NCI-H748 (cell line): ENCODE data around the gene CHCHD6.

Experiments
- DNase-seq: peaks from one replicate; lab custom pipeline; 2025; ENCODE audit not compliant: unreplicated experiment; lab: John Stamatoyannopoulos, UW

Gene CHCHD6, protein sequence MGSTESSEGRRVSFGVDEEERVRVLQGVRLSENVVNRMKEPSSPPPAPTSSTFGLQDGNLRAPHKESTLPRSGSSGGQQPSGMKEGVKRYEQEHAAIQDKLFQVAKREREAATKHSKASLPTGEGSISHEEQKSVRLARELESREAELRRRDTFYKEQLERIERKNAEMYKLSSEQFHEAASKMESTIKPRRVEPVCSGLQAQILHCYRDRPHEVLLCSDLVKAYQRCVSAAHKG

DNA sequence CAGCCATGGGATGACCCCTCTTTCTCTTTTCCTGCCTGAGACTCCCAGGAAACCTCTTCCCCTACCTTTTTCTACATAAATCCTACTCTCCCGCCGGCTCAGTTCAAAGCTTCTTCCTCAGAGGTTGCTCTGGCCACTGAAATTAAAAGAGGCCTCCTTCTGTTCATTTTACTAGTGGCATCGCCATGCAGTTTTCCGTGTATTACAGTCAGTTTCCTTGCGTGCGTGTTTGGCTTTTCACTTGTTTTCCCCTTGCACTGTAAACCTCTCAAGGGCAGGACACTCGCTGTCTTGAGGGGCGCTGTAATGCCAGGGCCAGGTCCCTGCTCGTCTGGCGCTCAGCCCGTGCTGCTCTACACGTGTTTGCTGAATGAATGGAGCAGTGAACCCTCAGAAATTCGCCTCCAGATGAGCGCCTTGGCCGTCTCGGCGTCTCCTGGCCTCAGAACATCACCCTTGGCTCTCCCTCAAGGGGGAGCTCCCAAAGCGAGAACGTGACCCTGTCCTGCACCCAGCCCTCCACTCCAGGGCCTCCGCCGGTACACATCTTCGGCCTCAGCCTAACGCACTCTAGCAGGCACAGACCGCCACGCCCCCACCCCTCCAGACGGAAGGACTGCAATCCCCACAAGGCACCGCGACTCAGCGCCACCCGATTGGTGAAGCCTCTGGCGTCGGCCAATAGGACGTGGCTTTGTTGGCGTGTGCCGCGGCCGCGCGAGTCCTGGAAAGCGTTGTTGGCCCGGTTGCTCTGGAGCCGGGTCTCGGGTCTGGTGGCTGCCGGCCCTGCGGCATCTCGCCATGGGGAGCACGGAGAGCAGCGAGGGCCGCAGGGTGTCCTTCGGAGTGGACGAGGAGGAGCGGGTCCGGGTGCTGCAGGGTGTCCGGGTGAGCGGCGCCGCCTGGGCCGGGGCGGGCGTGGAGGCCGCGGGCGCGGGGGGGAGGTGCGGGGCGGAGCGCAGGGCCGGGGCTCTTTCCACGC, at the start of gene CHCHD6:
Gene CHCHD6 (plus strand): TSS at position 729 of the 982 bp plus-strand sequence. CDS start 73 bp downstream, at position 802.
- DNase-seq: peak; percentile 92

DNA sequence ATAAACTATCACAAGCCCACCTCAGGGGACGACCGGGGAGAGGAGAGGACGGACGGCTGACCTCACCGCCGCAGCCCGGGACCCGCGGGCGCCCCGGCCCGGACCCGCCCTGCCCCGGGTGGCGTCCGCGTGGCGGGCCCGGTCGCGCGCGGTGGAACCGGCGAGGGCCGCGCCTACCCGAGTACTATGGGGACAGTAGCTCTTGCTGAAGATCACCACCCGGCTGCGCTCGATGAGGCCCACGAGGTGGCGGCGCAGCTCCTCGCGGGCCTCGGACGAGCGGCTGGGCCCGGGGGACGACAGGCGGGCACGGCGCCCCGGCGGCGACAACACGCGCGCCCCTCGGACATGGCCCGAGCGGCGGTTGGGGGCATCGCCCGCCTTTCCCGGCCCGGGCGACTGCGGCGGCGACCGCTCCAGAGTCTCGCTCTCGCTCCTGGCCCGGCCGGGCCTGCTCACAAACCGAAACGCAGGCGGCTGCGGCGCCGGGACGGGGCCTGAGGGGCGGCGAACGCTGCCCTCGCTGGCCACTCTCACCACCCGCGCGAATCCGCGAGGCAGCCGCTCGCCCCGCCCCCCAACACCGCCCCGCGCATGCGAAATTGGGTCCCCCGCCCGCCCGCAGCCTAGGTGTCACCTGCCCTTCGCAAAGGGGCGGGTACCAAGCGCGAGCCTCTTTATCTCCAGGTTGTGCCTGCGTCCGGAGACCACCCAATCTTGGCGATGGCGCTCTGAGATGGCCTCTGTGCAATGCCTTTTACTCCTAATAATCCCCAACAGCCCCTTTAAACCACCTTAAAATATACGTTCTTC, 49.3 kb upstream of the CHCHD6 start, which contains the start of gene TXNRD3:
Gene TXNRD3 (minus strand): TSS at position 554 of the 813 bp plus-strand sequence.
- DNase-seq: peak; percentile 85

DNA sequence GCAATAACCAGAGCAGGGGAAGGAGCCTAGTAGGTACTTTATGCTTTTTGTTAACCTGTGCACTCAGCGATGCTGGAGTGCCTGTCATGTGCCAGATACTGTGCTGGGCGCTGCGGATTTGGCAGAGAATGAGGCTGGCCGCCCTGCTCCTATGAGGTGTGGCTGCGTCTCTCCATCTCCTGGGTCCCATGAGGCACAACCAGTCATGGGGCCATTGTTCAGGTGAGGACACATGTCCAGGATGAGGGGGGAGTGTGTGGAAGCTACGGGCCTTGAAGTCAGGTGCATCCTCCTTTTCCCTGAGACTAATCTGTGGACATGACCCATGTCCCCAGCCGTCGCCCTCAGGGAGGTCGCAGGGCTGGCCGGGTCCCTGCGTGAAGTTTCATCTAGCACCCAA, 48.2 kb upstream of the CHCHD6 start:
- DNase-seq: no peak

DNA sequence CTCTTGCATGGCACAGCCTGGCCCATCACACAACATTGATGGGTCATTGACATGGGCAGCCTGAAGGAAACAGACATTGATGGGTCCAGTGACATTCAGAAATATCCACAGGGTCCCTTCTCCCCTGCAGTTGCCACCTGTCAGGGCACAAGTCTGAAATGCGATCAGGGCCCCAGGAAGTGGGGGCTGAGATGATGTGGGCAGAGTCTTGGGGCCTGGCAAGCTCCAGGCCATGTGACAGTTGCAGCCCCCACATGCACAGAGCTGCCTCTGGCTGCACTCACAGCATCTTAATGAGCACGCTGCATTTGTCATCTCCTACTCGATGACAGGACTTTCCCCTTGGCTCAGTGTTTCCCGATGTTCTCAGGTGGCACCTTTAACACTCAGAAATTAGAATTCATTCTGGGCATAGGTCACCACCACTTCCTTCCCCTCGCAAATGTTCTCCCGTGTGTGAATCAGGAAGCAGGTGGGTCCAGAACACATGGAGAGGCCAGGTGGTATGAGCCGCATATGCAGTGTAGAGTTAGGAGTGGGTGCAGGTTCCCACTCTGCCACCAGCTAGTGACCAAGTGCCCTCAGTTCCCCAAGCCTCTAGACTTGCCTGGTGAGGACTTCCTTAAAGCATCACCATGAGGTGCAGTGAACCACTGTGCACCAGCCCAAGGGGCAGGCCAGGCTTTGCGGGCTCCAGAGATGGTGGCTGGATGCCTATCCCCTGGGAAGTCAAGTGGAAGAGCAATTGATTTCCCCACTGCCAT, 47.5 kb upstream of the CHCHD6 start:
- DNase-seq: no peak

DNA sequence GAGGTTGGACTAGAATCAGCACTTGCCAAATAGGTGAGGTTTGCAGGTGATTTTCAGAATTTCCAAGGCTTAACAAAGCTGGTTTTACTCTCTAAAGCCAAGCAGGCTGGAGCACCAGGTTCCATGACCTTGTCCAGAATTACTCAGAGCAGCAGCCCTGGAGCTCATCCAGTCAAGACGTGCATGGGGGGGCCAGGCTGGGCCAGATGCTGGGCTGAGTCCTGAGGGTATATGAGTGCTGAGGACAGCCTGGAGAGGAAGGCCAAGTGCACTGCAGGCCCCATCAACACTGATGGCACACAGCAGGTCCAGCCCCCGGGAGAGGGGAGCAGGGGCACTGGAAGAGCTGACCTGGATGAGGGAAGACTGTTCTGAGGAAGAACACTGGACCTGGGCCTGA, 46.1 kb upstream of the CHCHD6 start:
- DNase-seq: no peak

- no peak for DNase-seq
These were observed 45.5 kb upstream of the CHCHD6 start for GRCh38 chr3:126658584-126658983.

DNA sequence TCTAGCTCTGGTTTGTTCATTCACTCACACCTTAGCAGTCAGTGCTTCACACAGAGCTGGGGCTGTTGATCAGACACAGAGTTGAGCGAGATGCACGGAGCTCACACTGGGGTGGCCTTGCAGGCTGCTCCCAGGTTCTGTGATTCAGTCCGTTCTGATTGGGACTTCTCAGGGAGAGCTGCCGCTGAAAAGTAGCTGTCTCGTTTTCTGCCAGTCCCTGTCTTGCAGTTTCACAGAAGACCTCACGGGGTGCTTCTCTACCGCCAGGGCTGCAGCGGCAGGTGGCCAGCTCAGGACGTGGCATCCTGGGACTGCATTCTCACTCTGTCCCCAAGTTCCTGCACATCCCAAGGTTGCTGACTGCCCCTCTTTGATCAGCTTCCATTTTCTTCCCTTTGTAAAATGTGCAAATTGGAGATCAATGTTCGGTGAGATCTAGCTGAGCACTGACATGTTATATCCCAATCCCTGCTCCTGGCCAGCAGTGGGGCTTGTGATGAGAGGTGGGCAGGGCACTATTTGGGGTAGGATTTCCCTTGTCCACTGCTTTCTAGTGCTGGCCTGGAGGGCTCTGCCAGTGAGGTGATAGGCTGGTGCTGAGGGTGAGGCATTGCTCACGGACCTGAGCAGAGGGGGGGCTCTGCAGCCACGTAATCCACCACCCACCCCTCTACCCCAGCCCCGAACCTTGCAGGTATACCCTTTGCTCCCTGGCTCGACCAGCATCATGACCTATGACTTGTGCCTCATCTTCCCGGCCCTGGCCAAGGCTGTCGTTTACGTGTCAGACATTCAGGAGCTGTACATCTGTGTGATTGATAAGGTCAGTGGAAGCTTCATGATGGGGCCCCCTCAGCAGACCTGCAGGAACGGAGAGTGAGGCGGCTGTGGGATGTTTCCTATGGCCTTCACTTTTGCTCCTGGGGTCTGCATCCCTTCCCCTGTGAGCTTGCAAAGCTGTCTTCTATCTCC, 43.8 kb upstream of the CHCHD6 start:
- DNase-seq: no peak

- no peak for DNase-seq
These were observed 42.3 kb upstream of the CHCHD6 start for GRCh38 chr3:126661532-126662364.

- no peak for DNase-seq
These were observed 40.8 kb upstream of the CHCHD6 start for GRCh38 chr3:126663257-126663656.

GRCh38 chr3:126663750-126664149, 40.3 kb upstream of the CHCHD6 start:
- no peak for DNase-seq

GRCh38 chr3:126664591-126665214, 39.3 kb upstream of the CHCHD6 start:
- no peak for DNase-seq

GRCh38 chr3:126665221-126665936, 38.7 kb upstream of the CHCHD6 start:
- DNase-seq: no peak

GRCh38 chr3:126665959-126666657, 37.9 kb upstream of the CHCHD6 start:
- DNase-seq: no peak

- no peak for DNase-seq
These were observed 37.1 kb upstream of the CHCHD6 start for GRCh38 chr3:126666658-126667528.

- DNase-seq: no peak
These were observed 36.2 kb upstream of the CHCHD6 start for GRCh38 chr3:126667631-126668449.
